ENCODE data around the gene PTP4A1. TPM values are rescaled to one million over a fixed set of nuclear protein-coding genes. Genes with fewer than 3 reads are reported as not detected.
A peak's percentile ranks its signal among the peaks of the same experiment; 100 is the strongest.

Gene PTP4A1
- polyA plus RNA-seq, 1 donor (not counting 4 experiments of a cell fraction or from before 2014, with no cell fraction given): 65.7 TPM

DNA sequence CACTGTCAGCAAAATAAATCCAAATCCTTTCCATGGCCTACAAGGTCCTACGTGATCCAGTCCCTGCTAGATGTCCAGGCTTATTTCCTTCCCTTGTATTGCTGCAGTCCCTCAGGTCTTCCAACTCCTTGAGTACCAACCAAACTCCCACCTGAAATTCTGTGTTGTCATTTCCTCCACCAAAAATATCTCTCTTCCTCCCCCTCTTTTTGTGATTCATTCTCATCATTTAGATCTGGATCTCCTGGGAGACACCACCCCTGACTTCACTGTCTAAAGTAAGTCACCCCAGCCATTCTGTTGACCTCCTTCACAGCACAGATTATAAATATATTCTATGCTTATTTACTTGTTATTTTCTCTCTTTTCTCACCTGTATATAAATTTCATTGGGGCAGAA is 9.0 kb upstream of the PTP4A1 start:
- no peak overlapping the region for H3K4me2 ChIP-seq (ENCODE audit: control insufficient read depth, extremely low read depth, insufficient read depth, low read depth, low read length)
- no peak overlapping the region for H3K4me3 ChIP-seq (ENCODE audit: control insufficient read depth in 2 of 3, extremely low read depth in 1 of 3, insufficient read depth in 2 of 3, low read depth in 1 of 3, low read length in 3 of 3)
- H4K20me1 ChIP-seq (ENCODE audit: control insufficient read depth, extremely low read depth, insufficient read depth, low read length): no peaks in the 10 kb centered on the region
- FAIRE-seq (no peak), DNase-seq (ENCODE audit: low read depth, low spot score) (no peak)
- no peaks in the 10 kb centered on the region for H3K79me2 ChIP-seq (ENCODE audit: control insufficient read depth, insufficient read depth, low read length)
- no peaks in the 10 kb centered on the region for H3K9me1 ChIP-seq (ENCODE audit: control insufficient read depth, extremely low read depth, insufficient read depth, low read length)
- H3K9me3 ChIP-seq (ENCODE audit: control insufficient read depth, low read depth, low read length): no peaks in the 10 kb centered on the region
- no peak for TF ChIP-seq EZH2 (IDR thresholded peaks at IDR 0.05; ENCODE audit: low read length)
- TF ChIP-seq, protein P1, sequence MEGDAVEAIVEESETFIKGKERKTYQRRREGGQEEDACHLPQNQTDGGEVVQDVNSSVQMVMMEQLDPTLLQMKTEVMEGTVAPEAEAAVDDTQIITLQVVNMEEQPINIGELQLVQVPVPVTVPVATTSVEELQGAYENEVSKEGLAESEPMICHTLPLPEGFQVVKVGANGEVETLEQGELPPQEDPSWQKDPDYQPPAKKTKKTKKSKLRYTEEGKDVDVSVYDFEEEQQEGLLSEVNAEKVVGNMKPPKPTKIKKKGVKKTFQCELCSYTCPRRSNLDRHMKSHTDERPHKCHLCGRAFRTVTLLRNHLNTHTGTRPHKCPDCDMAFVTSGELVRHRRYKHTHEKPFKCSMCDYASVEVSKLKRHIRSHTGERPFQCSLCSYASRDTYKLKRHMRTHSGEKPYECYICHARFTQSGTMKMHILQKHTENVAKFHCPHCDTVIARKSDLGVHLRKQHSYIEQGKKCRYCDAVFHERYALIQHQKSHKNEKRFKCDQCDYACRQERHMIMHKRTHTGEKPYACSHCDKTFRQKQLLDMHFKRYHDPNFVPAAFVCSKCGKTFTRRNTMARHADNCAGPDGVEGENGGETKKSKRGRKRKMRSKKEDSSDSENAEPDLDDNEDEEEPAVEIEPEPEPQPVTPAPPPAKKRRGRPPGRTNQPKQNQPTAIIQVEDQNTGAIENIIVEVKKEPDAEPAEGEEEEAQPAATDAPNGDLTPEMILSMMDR (optimal IDR thresholded peaks at IDR 0.05 in 1 of 3, IDR thresholded peaks at IDR 0.05 in 1 of 3, conservative IDR thresholded peaks at IDR 0.05 in 1 of 3; ENCODE audit: extremely low read depth in 1 of 3, insufficient read depth in 2 of 3, low read length in 3 of 3): no peak
- no peak overlapping the region for H2AFZ ChIP-seq (ENCODE audit: control insufficient read depth, low read length)
- dilution Hi-C loops (cut with MboI; ENCODE audit: extremely low pct_ligation_motif_present, low sequenced_read_pairs): no loop called here
- H3K9ac ChIP-seq (ENCODE audit: control insufficient read depth, extremely low read depth, insufficient read depth, low read length): no peak overlapping the region
- peaks cover 12% of the 10 kb centered on the region for H3K4me1 ChIP-seq (ENCODE audit: control insufficient read depth, extremely low read depth, insufficient read depth, low read length)
- no peak overlapping the region for H3K27ac ChIP-seq (ENCODE audit: control insufficient read depth, insufficient read depth, low read length)
- no peaks in the 10 kb centered on the region for H3K36me3 ChIP-seq (ENCODE audit: control insufficient read depth in 2 of 2, extremely low read depth in 1 of 2, insufficient read depth in 2 of 2, low read length in 2 of 2)
- no peaks in the 10 kb centered on the region for H3K27me3 ChIP-seq (ENCODE audit: control insufficient read depth, extremely low read depth, insufficient read depth, low read length)

DNA sequence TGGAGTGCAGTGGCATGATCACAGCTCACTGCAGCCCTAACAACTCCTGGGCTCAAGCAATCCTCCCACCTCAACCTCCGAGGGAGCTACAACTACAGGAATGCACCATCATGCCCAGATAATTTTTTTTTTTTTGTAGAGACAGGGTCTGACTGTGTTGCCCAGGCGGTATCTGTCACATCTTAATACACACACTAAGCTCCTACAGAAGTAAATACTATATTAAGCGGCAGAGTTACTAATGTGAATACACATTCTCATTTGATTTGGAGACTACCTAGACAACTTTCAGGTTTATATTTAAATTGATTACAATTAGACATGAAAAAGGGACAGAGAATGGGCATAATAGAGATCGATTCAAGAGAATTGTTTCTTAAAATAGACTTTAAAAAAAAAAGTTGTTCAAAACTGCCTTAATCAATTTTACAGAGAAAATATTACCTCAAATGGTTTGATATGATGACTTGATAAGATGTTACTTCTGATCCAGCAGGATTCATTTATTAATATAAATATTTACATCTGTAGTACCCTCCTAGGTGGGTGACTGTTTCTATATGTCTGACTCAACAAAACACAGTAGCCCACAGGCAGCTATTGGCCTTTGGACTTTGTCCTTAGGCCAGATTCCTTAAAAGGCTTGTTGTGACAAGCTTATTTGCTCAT is 7.1 kb upstream of the PTP4A1 start:
- DNase-seq (ENCODE audit: low read depth, low spot score) (no peak), FAIRE-seq (no peak)
- Histone ChIP-seq H3K4me2 (ENCODE audit: control insufficient read depth, extremely low read depth, insufficient read depth, low read depth, low read length) (peak overlapping the region; percentile 44), H2AFZ (ENCODE audit: control insufficient read depth, low read length) (no peak overlapping the region), H3K9me3 (ENCODE audit: control insufficient read depth, low read depth, low read length) (no peaks in the 10 kb centered on the region), H3K27ac (ENCODE audit: control insufficient read depth, insufficient read depth, low read length) (no peak overlapping the region), H4K20me1 (ENCODE audit: control insufficient read depth, extremely low read depth, insufficient read depth, low read length) (no peaks in the 10 kb centered on the region), H3K4me1 (ENCODE audit: control insufficient read depth, extremely low read depth, insufficient read depth, low read length) (peaks cover 12% of the 10 kb centered on the region), H3K9ac (ENCODE audit: control insufficient read depth, extremely low read depth, insufficient read depth, low read length) (no peak overlapping the region), H3K4me3 (ENCODE audit: control insufficient read depth in 2 of 3, extremely low read depth in 1 of 3, insufficient read depth in 2 of 3, low read depth in 1 of 3, low read length in 3 of 3) (no peak overlapping the region), H3K27me3 (ENCODE audit: control insufficient read depth, extremely low read depth, insufficient read depth, low read length) (no peaks in the 10 kb centered on the region), H3K79me2 (ENCODE audit: control insufficient read depth, insufficient read depth, low read length) (no peaks in the 10 kb centered on the region), H3K36me3 (ENCODE audit: control insufficient read depth in 2 of 2, extremely low read depth in 1 of 2, insufficient read depth in 2 of 2, low read length in 2 of 2) (no peaks in the 10 kb centered on the region), H3K9me1 (ENCODE audit: control insufficient read depth, extremely low read depth, insufficient read depth, low read length) (no peaks in the 10 kb centered on the region)
- dilution Hi-C loops (cut with MboI; ENCODE audit: extremely low pct_ligation_motif_present, low sequenced_read_pairs): no loop called here
- TF ChIP-seq, protein P1 (optimal IDR thresholded peaks at IDR 0.05 in 1 of 3, IDR thresholded peaks at IDR 0.05 in 1 of 3, conservative IDR thresholded peaks at IDR 0.05 in 1 of 3; ENCODE audit: extremely low read depth in 1 of 3, insufficient read depth in 2 of 3, low read length in 3 of 3): no peak
- TF ChIP-seq EZH2 (IDR thresholded peaks at IDR 0.05; ENCODE audit: low read length): no peak

Data from keratinocyte (primary cell).